ENCODE measurements around the gene ACTN3.
"Not testable (repeated sequence)": the region's sequence is repeated elsewhere in the genome, so short reads cannot be mapped to it uniquely, and the experiment has no call there.

ACTN3 gene

GRCh38 chr11:66603072-66603471 is 56.4 kb downstream of the ACTN3 start:
- DNase-seq, result no peak

GRCh38 chr11:66604155-66604554 is 57.5 kb downstream of the ACTN3 start:
- no peak for DNase-seq

GRCh38 chr11:66606608-66607007 is 59.9 kb downstream of the ACTN3 start:
- not testable (repeated sequence) for DNase-seq

DNA sequence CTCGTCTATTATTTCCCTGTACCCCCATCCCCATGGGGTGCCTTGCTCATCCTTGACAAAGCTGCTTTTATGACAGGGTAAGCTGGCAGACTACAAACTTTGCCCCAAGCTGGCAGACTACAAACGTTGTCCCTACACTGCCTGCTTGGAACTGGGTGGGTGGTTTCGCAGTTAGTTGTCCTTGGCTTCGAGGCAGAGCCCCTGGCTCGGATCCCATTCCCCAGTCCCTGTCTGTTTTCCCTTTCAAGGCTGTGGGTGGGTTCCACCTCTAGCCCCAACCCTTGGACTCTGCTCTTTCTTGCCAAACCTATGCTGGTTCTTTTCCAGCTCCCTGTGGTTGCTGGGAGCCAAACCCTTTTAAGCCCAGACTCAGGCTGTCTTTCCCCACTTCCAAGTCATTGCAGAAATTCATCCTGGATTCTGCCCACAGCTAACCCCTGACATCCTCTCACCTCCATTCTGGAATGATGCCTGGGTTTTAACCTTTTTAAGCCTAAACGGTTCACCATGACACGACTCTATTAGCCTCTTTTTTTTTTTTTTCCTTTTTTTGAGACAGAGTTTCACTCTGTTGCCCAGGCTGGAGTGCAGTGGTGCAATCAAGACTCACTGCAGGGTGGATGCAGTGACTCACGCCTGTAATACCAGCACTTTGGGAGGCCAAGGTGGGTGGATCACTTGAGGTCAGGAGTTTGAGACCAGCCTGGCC is 60.6 kb downstream of the ACTN3 start:
- DNase-seq, result no peak

DNA sequence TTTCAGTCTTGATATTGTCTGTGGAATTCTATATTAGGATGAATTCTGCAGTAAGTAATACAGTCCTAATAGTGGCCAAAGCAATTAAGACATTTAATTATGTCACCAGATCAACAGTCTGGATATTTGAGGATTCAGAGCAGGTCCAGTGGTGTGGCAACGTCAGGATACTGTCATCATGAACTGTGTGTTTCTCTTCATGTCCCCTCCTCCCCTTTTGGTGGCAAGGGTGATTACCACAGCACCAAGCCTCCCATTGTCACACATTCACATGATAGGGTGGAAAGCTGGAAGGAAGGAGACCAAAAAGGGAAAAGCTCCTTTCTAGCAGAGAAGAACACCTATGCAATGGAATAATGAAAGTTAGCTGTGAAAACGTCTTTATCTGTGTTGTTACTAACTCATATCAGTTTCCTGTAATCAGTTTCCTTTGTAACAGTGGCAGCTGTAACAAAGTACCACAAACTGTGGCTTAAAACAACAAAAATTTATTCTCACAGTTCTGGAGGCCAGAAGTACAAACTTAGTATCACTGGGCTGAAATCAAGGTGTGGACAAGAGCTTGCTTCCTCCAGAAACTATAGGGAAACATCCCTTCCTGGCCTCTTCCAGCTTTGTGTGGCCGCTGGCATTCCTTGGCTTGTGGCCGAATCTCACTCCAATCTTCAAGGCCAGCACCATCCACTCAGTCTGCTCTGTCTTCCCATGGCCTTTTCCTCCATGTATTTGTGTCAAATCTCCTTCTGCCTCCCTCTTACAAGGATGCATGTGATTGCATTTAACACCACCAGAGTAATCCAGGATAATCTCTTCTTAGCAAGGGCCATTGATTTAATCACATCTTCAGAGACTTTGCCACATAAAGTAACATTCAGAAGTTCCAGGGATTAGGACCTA is 63.3 kb downstream of the ACTN3 start:
- no peak for DNase-seq

- no peak for DNase-seq
These were observed 65.8 kb downstream of the ACTN3 start for GRCh38 chr11:66612458-66612857.
